ENCODE results near the gene AP2S1.

- TF ChIP-seq CEBPB (IDR thresholded peaks at IDR 0.05) = no peak
- no peak for TF ChIP-seq CTCF (IDR thresholded peaks at IDR 0.05)
- TF ChIP-seq MAFK (IDR thresholded peaks at IDR 0.05; ENCODE audit: partially characterized antibody) = no peak
- no peak for TF ChIP-seq POLR2AphosphoS2 (conservative IDR thresholded peaks at IDR 0.05; ENCODE audit: low read length)
Measured at GRCh38 chr19:46885411-46885810, 34.8 kb upstream of the AP2S1 start.

Data from A549 (cell line).